Esophagus muscularis mucosa (tissue), 4 donors: Measurements from ENCODE around the gene MRTFB.

Experiments used
- CTCF ChIP-seq, 3 experiments: fragments of 200-600 bp in 2 of 3; fragments of 450-650 bp in 1 of 3; sonication (generic) in 2 of 3; IDR thresholded peaks; one replicate each; pipeline ENCODE4 v1.5.1; 2017 to 2019; ENCODE audit warnings: antibody characterized with exemption in 3 of 3, mild to moderate bottlenecking in 2 of 3, moderate library complexity in 1 of 3
- EP300 ChIP-seq: sonication (generic); formaldehyde crosslinking; IDR thresholded peaks from one replicate; pipeline ENCODE4 v1.6.1; 2017; ENCODE audit warnings: antibody characterized with exemption
- POLR2A ChIP-seq: fragments of 450-650 bp; IDR thresholded peaks from one replicate; pipeline ENCODE4 v1.6.1; 2017; ENCODE audit warnings: antibody characterized with exemption, moderate library complexity, mild to moderate bottlenecking, low read depth
- POLR2AphosphoS5 ChIP-seq, 2 donors: sonication (generic); formaldehyde crosslinking; IDR thresholded peaks; one replicate each; pipeline ENCODE4 v1.6.1; 2017; ENCODE audit warnings: antibody characterized with exemption in 2 of 2

- TF ChIP-seq CTCF (IDR thresholded peaks at IDR 0.05) (no peak), POLR2AphosphoS5 (IDR thresholded peaks at IDR 0.05) (no peak), POLR2A (no peak), EP300 (no peak)
These were observed 41.5 kb upstream of the MRTFB start for GRCh38 chr16:14029658-14030057.
